IPS DF 6.9 (cell line): ENCODE data around the gene CLBA1.

ENCODE experiments used
- DNase-seq: peaks from one replicate; pipeline ENCODE4 v3.0.0-alpha.2; 2013; ENCODE audit warnings: low read depth, low spot score
- H3K27ac ChIP-seq: one replicate; pipeline ENCODE4 v1.5.1; 2013; ENCODE audit warnings: low read length, control low read depth
- H3K27me3 ChIP-seq: 2 replicates; pipeline ENCODE4 v1.6.1; 2013; ENCODE audit warnings: mild to moderate bottlenecking, low read length; ENCODE audit not compliant: control insufficient read depth, insufficient read depth
- H3K36me3 ChIP-seq: 2 replicates; pipeline ENCODE4 v1.6.1; 2013; ENCODE audit warnings: low read length; ENCODE audit not compliant: control insufficient read depth, insufficient read depth
- H3K4me1 ChIP-seq: 2 replicates; pipeline ENCODE4 v1.6.1; 2013; ENCODE audit warnings: low read length; ENCODE audit not compliant: control insufficient read depth, insufficient read depth
- H3K4me3 ChIP-seq: 2 replicates; pipeline ENCODE4 v1.5.1; 2013; ENCODE audit warnings: mild to moderate bottlenecking, low read length
- H3K9me3 ChIP-seq: 2 replicates; pipeline ENCODE4 v1.6.1; 2013; ENCODE audit warnings: low read length, inconsistent platforms; ENCODE audit not compliant: control insufficient read depth, insufficient read depth
- WGBS: extraction: QIAGEN DNeasy Blood & Tissue Kit; methylation state at CpG from one replicate; pipeline ENCODE4 v1.1.7; 2013; ENCODE audit warnings: mixed read lengths, missing lambda C conversion rate; ENCODE audit not compliant: insufficient read length, insufficient coverage; 5-methylcytosine and 5-hydroxymethylcytosine counted together

Gene CLBA1

DNA sequence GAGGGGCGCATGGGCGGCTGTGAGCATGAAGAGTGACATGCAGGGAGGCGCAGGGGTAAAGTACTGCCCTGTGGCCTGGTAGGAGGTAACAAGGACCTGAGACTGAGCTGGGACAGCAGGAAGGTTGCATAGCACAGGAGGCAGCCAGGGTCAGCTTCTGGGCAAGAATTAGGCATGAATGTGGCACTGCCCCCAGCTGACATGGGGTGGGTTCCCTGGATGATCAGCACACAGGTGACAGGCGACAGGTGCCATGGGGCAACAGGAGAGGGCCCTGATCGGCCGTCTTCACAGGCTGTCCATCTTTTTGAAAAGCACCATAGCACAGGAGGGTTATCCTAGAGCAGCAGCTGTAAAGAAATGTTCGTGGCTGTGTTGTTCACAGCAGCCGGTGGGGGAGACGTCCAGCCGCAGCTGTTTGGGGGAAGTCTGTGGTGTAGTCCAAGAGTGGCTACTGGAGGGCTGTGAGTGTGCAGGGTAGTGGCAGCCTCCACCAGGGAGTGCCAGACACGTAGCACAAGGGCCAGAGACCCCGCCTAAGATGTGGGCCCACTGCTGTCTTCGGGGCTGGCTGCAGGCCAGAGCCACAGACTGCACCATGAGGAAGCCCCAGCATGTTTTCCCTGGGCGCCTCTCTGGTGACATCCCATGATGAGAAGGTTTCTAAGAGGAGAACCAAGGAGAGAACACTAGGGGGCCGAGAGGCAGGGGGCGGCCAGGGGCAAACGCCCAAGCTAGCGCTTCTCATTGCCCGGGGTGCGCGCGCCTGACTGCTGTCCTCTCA is 8.4 kb downstream of the CLBA1 start:
- no CpG with 5 or more reads among the region's 22 CpGs for WGBS
- Histone ChIP-seq H3K4me3 (no peak overlapping the region), H3K27ac (no peak overlapping the region), H3K27me3 (no peaks in the 10 kb centered on the region), H3K36me3 (peaks cover 5% of the 10 kb centered on the region), H3K9me3 (no peaks in the 10 kb centered on the region), H3K4me1 (no peaks in the 10 kb centered on the region)
- no peak for DNase-seq

DNA sequence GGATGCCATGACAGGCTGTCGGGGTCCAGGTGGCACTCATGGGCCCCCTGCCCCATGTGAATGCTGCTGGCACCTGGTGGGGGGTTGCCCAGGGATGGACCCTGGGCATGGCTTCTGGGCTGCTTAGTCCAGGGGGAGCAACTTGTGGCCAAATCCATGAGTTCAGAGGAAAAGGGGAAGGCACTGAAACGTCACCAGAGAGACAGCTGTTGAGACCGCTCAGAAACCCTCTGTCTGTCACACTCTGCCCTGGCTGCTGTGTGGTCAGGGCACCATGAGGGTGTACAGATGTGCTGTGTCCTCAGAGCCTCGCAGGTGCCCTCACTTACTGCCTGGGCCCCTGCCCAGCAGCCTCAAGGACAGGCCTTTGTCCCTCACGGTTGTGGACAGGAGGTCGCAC is 9.4 kb downstream of the CLBA1 start:
- Histone ChIP-seq H3K4me1 (no peaks in the 10 kb centered on the region), H3K4me3 (no peak overlapping the region), H3K27ac (no peak overlapping the region), H3K27me3 (no peaks in the 10 kb centered on the region), H3K36me3 (peaks cover 5% of the 10 kb centered on the region), H3K9me3 (no peaks in the 10 kb centered on the region)
- no peak for DNase-seq
- WGBS = no CpG with 5 or more reads among the region's 6 CpGs

DNA sequence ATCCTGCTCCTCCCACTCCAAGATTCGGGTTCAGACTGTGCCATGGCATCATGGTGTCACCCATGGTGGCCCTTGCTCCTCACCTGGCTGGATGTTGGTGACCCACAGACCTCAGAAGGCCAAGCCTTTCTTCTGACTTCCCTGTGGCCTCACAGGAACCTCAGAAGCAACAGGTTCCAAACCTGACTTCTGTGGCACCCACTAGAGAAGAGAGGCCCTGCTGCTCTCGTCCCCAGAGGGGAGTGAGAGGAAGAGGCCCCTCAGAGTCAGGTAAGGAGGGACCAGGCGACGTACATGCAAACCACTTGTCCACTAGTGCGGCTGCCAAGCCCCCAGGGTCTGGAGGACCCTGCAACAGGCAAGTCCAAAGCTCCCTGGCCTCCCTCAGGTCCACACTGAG is 10.4 kb downstream of the CLBA1 start:
- no peak overlapping the region for H3K4me3 ChIP-seq
- H3K9me3 ChIP-seq = no peaks in the 10 kb centered on the region
- H3K36me3 ChIP-seq = peaks cover 5% of the 10 kb centered on the region
- H3K27ac ChIP-seq = no peak overlapping the region
- no peaks in the 10 kb centered on the region for H3K27me3 ChIP-seq
- WGBS = no CpG with 5 or more reads among the region's 5 CpGs
- no peak for DNase-seq
- no peaks in the 10 kb centered on the region for H3K4me1 ChIP-seq

DNA sequence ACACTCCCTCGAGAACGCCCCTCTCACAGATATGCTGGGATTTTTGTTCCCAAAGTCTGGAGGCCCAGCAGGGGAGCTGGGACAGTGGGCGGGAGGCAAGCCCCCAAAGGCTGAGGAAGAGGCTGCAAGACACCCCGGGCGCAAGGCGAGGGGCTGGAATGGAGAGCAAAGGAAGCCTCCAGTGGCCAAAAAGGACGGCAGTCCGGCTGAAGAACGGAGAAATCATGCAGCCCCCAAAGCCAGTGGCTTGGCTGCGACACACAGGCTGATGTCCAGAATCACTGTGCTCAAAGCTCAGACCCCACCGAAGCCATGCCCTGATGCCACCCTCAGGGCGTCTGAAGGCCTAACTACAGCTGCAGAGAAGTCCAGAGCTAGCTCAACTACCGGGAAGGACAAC is 10.9 kb downstream of the CLBA1 start:
- H3K9me3 ChIP-seq = no peaks in the 10 kb centered on the region
- H3K4me1 ChIP-seq = no peaks in the 10 kb centered on the region
- no CpG with 5 or more reads among the region's 13 CpGs for WGBS
- no peaks in the 10 kb centered on the region for H3K27me3 ChIP-seq
- peaks cover 5% of the 10 kb centered on the region for H3K36me3 ChIP-seq
- H3K4me3 ChIP-seq = no peak overlapping the region
- no peak for DNase-seq
- H3K27ac ChIP-seq = no peak overlapping the region

DNA sequence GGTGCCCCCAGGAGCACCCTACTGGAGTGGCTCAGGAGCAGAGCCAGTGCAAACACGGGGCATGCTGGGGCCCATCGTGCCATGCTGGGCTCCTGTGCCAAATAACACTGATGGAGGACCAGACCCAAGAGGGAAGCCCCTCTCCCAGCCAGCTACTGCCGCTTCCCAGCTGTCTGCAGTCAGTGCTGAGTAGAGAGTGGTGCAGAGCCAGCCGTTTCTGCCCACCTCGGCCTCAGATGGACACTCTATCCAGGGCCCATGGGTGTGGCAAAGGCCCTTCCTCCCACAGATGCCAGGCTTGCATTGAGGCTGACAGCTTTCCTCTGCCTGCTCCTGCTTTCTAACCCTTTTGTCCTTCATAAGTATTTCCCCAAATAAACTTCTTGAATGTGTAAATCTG is 13.2 kb downstream of the CLBA1 start:
- Histone ChIP-seq H3K4me1 (no peaks in the 10 kb centered on the region), H3K36me3 (no peaks in the 10 kb centered on the region), H3K27me3 (no peaks in the 10 kb centered on the region), H3K27ac (no peak overlapping the region), H3K9me3 (no peaks in the 10 kb centered on the region), H3K4me3 (no peak overlapping the region)
- WGBS = no CpG with 5 or more reads among the region's 5 CpGs
- DNase-seq = no peak

DNA sequence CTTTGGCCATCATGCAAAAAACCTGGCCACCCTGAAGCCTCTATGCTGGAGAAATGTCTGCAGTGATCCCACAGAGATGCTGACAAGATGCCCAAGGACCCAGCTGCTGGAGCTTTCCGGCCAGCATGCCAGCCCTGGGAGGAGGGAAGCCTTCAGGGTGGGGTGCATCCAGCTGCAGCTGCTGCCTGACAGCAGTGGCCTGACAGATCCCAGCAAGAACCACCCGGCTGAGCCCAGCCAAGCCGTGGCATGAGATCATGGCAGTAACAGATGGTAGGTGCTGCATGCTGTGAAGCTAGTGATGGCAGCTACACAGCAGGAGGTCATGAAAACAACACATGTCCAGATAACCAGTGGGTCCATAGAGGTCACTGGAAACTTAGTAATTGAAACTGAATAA is 13.8 kb downstream of the CLBA1 start:
- H3K27ac ChIP-seq = no peak overlapping the region
- no peaks in the 10 kb centered on the region for H3K9me3 ChIP-seq
- DNase-seq = no peak
- no CpG with 5 or more reads among the region's 3 CpGs for WGBS
- no peaks in the 10 kb centered on the region for H3K27me3 ChIP-seq
- no peaks in the 10 kb centered on the region for H3K4me1 ChIP-seq
- H3K36me3 ChIP-seq = no peaks in the 10 kb centered on the region
- H3K4me3 ChIP-seq = no peak overlapping the region

DNA sequence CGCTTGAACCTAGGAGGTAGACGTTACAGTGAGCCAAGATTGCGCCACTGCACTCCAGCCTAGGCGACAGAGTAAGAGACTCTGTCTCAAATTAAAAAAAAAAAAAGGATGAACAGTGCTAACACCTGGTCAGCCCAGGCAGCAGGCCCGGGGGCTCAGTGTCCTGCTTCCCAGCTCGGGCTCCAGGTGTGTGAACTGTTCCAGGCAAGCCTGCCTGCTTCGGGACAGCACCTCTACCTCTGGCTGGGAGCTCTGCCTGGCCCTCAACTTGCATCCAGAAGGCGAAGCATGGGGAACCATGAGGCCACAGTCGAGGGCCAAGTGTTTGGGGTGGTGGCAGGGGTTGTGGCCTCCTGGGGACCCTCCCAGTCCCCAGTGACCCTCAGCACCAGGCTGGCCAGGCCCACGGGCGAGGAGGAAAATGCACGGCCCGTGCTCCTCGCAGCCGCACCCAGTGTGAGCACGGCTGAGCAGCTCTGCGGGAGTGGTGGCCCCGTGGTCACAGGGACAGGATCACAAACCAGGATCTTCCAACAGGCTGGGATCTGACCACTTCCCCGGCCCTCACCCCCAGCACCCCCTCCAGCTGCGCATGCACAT is 19.8 kb downstream of the CLBA1 start:
- DNase-seq = no peak
- Histone ChIP-seq H3K4me3 (no peak overlapping the region), H3K9me3 (no peaks in the 10 kb centered on the region), H3K4me1 (0 out of 2 replicates have a peak, but pooled peaks cover 1% of the 10 kb centered on the region), H3K36me3 (peaks cover 14% of the 10 kb centered on the region), H3K27ac (no peak overlapping the region), H3K27me3 (no peaks in the 10 kb centered on the region)
- WGBS = no CpG with 5 or more reads among the region's 20 CpGs

DNA sequence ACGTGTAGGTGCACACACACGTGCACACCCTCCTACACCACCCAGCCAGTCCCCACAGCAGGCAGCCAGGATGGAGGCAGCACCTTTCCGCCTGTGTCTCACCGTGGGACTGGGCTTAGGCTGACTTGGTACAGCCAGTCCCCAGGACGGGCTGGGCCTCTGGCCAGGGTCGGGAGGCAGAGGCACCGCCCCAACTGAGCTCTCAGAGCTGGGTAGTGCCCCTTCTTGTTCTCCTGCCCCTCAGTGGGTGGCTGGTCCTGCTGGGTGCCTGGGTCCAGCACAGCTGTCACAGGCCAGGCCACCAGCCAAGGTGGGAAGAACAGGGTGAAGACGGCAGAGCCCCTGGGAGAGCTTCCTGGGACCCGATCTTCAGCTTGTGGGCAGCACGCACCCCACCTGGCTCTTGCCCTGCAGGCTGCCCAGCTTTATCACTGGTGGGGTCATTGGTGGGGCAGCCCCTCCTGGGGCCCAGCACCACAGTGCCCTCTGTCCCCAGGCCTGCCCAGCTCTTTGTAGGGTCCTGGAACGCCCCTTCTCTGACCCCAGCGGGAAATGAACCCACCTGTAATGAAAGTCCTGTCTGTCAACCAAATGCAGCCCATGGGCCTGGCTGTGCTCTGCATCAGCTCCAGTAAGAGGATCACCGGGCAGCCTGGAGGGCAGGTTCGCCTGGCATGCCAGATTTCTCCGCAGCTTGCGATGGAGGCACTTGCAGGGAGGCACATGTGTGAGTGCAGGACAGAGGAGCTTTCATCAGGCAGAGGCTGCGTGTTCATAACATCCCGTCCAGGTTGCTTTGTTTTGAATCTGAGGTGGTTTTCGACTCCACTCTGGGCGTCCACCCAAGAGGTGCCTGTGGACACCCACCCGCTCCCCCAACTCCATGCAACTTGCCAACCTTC is 20.6 kb downstream of the CLBA1 start:
- Histone ChIP-seq H3K27ac (no peak overlapping the region), H3K27me3 (no peaks in the 10 kb centered on the region), H3K4me1 (0 out of 2 replicates have a peak, but pooled peaks cover 1% of the 10 kb centered on the region), H3K36me3 (peaks cover 18% of the 10 kb centered on the region), H3K9me3 (no peaks in the 10 kb centered on the region), H3K4me3 (no peak overlapping the region)
- no peak for DNase-seq
- no CpG with 5 or more reads among the region's 21 CpGs for WGBS

DNA sequence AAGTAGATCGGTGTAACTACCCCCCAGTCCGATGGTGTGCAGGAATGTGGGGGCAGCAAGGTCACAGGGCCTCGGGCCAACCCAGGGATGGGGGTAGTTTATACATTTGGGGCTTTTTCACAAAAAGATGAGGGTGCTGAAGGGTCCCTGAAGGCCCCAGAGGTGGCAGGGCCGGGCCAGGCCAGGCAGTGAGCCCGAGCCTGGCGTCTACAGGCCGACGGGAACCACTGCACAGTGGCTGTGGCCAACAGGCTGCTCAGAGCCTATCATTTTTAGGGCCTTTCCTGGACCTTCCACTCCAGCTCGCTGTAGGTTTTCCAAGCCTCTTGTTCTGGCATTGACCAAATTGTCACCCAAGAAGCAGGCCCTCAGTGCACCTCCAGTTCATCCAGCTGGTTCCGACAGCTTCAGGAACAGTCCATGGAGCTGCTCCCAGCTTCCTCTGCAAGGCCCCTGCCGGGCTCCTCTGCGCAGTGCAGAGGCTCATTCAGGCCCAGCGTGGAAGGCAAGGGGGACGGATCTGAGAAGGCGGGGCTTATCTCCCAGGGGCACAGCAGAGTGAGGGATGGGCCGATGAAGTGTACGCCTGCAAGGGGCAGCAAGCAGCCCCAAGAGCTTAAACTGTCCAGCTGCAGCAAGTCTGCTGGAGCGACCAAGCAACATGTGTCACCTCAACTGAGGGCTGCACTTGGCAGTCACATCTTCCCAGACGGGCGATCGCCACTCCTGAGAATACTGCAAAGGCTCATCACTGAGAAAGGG is 21.4 kb downstream of the CLBA1 start:
- no peak for DNase-seq
- H3K27me3 ChIP-seq = no peaks in the 10 kb centered on the region
- no peak overlapping the region for H3K4me3 ChIP-seq
- H3K4me1 ChIP-seq = 0 out of 2 replicates have a peak, but pooled peaks cover 1% of the 10 kb centered on the region
- H3K36me3 ChIP-seq = peaks cover 26% of the 10 kb centered on the region
- H3K27ac ChIP-seq = no peak overlapping the region
- WGBS = no CpG with 5 or more reads among the region's 21 CpGs
- no peaks in the 10 kb centered on the region for H3K9me3 ChIP-seq
